AG04449 (cell line): Measurements from ENCODE around the gene CTSZ.

Source experiments
- CTCF ChIA-PET: fragments of 350-600 bp; formaldehyde crosslinking; extraction: SDS; loops from one replicate; lab custom pipeline; 2021; ENCODE audit warnings: antibody characterized with exemption; lab: Yijun Ruan, JAX
- POLR2A ChIA-PET: fragments of 400-600, 350-600 bp; formaldehyde crosslinking; extraction: SDS; loops from one replicate; lab custom pipeline; 2020; ENCODE audit warnings: antibody characterized with exemption, inconsistent platforms; lab: Yijun Ruan, JAX
- DNase-seq: peaks from one replicate; pipeline ENCODE4 v3.0.0-alpha.2; 2010; ENCODE audit warnings: low read depth, low spot score
- H3K4me3 ChIP-seq: 2 replicates; pipeline ENCODE4 v1.5.1; 2011; ENCODE audit warnings: low read depth, mild to moderate bottlenecking, control low read depth, low read length
- CTCF ChIP-seq: IDR thresholded peaks from one replicate; pipeline ENCODE4 v1.5.1; 2011; ENCODE audit warnings: mild to moderate bottlenecking, moderate library complexity, low read length, control low read depth, inconsistent platforms; ENCODE audit not compliant: insufficient read depth; ENCODE audit errors: missing control alignments

CTSZ gene

GRCh38 chr20:59047938-59048680 lies 41.1 kb upstream of the CTSZ start:
- CTCF ChIA-PET = interaction anchor here (1.6 kb wide), 1 partner anchor 15 kb away, joined by 4 read pairs; no protein-coding TSS in a partner anchor
- no peak for DNase-seq
- TF ChIP-seq CTCF = no peak
- POLR2A ChIA-PET = no interaction called here
- H3K4me3 ChIP-seq = peak overlapping the region; percentile 30

- TF ChIP-seq CTCF = no peak
- CTCF ChIA-PET = interaction anchor here (0.9 to 1.6 kb wide), 3 partner anchors 13 to 409 kb away, joined by 3 to 4 read pairs (median 4); no protein-coding TSS in a partner anchor
- H3K4me3 ChIP-seq = no peak overlapping the region
- POLR2A ChIA-PET = no interaction called here
- DNase-seq = no peak
Measured at GRCh38 chr20:59046862-59047261, 39.8 kb upstream of the CTSZ start.

- DNase-seq = no peak
- ChIA-PET CTCF (interaction anchor here (1.0 to 2.7 kb wide), 2 partner anchors 10 to 43 kb away, joined by 4 to 11 read pairs; no protein-coding TSS in a partner anchor), POLR2A (no interaction called here)
- no peak for TF ChIP-seq CTCF
- no peak overlapping the region for H3K4me3 ChIP-seq
Measured at GRCh38 chr20:59044796-59045195, 37.7 kb upstream of the CTSZ start.

GRCh38 chr20:59044295-59044694 lies 37.2 kb upstream of the CTSZ start:
- CTCF ChIA-PET = interaction anchor here (0.6 to 2.7 kb wide), 4 partner anchors 10 to 175 kb away, joined by 3 to 11 read pairs (median 4); no protein-coding TSS in a partner anchor
- TF ChIP-seq CTCF = no peak
- H3K4me3 ChIP-seq = no peak overlapping the region
- POLR2A ChIA-PET = no interaction called here
- no peak for DNase-seq

- ChIA-PET POLR2A (interaction anchor here (1.5 kb wide), 1 partner anchor 11 kb away, joined by 7 read pairs; the partner anchor contains the start of gene ATP5F1E), CTCF (interaction anchor here (0.6 to 2.7 kb wide), 6 partner anchors 9 to 453 kb away, joined by 3 to 11 read pairs (median 3); no protein-coding TSS in a partner anchor)
- DNase-seq = no peak
- H3K4me3 ChIP-seq = no peak overlapping the region
- TF ChIP-seq CTCF = no peak
Measured at GRCh38 chr20:59043698-59044097, 36.6 kb upstream of the CTSZ start.

- ChIA-PET POLR2A (interaction anchor here (1.5 kb wide), 1 partner anchor 10 kb away, joined by 7 read pairs; the partner anchor contains the start of gene ATP5F1E), CTCF (interaction anchor here (1.0 to 2.7 kb wide), 5 partner anchors 9 to 453 kb away, joined by 3 to 11 read pairs (median 3); no protein-coding TSS in a partner anchor)
- DNase-seq = no peak
- peak overlapping the region; percentile 81 for H3K4me3 ChIP-seq
- TF ChIP-seq CTCF = no peak
Measured at GRCh38 chr20:59042796-59043631, 36.0 kb upstream of the CTSZ start.
